Mesenchymal stem cell (in vitro differentiated cells and primary cell): ENCODE results near the gene NFIX.

Experiments used
- DNase-seq: peaks from one replicate; pipeline ENCODE4 v3.0.0-alpha.2; 2013
- H2AFZ ChIP-seq: one replicate; pipeline ENCODE4 v1.6.1; 2013; ENCODE audit warnings: low read depth, mild to moderate bottlenecking, control low read depth, inconsistent platforms, low read length, moderate library complexity
- H2AK5ac ChIP-seq: 2 replicates; pipeline ENCODE4 v1.6.1; 2013; ENCODE audit warnings: low read length, moderate library complexity, mild to moderate bottlenecking, inconsistent platforms; ENCODE audit not compliant: severe bottlenecking
- H2BK120ac ChIP-seq: one replicate; pipeline ENCODE4 v1.6.1; 2013; ENCODE audit warnings: low read depth, mild to moderate bottlenecking, inconsistent platforms, low read length, moderate library complexity
- H2BK12ac ChIP-seq, 2 experiments: one replicate each; pipeline ENCODE4 v1.6.1; 2013; ENCODE audit warnings: inconsistent platforms in 2 of 2, low read length in 2 of 2, mild to moderate bottlenecking in 2 of 2, moderate library complexity in 2 of 2, control low read depth in 1 of 2
- H2BK15ac ChIP-seq: one replicate; pipeline ENCODE4 v1.6.1; 2013; ENCODE audit warnings: mild to moderate bottlenecking, low read depth, inconsistent platforms; ENCODE audit not compliant: poor library complexity, severe bottlenecking
- H2BK5ac ChIP-seq: 2 replicates; pipeline ENCODE4 v1.6.1; 2013; ENCODE audit warnings: low read depth, mild to moderate bottlenecking, low read length, control low read depth, inconsistent platforms; ENCODE audit not compliant: poor library complexity, severe bottlenecking
- H3K14ac ChIP-seq, 2 experiments: one replicate each; pipeline ENCODE4 v1.6.1; 2013; ENCODE audit warnings: inconsistent platforms in 2 of 2, low read length in 2 of 2, control low read depth in 1 of 2, mild to moderate bottlenecking in 1 of 2, moderate library complexity in 1 of 2
- H3K18ac ChIP-seq, 2 experiments: one replicate each; pipeline ENCODE4 v1.6.1; 2013; ENCODE audit warnings: inconsistent platforms in 2 of 2, low read length in 2 of 2, control low read depth in 1 of 2, low read depth in 1 of 2, mild to moderate bottlenecking in 1 of 2
- H3K23ac ChIP-seq, 2 experiments: one replicate each; pipeline ENCODE4 v1.6.1; 2013; ENCODE audit warnings: inconsistent platforms in 2 of 2, low read length in 2 of 2, mild to moderate bottlenecking in 2 of 2, moderate library complexity in 2 of 2, control low read depth in 1 of 2
- H3K27ac ChIP-seq: 2 replicates; pipeline ENCODE4 v1.5.1; 2013; ENCODE audit warnings: mild to moderate bottlenecking, moderate library complexity, low read length, control low read depth, inconsistent platforms; ENCODE audit not compliant: poor library complexity, severe bottlenecking
- H3K27me3 ChIP-seq, 2 experiments: 2 replicates each; pipeline versions ENCODE4 v1.6.1 to v1.7.0; 2013; ENCODE audit warnings: low read length in 2 of 2, mild to moderate bottlenecking in 2 of 2, moderate library complexity in 2 of 2, control low read depth in 1 of 2, inconsistent platforms in 1 of 2; ENCODE audit not compliant: control insufficient read depth in 1 of 2, insufficient read depth in 1 of 2
- H3K36me3 ChIP-seq, 2 experiments: 2 replicates each; pipeline versions ENCODE4 v1.6.1 to v1.7.0; 2013; ENCODE audit warnings: low read length in 2 of 2, control low read depth in 1 of 2, inconsistent platforms in 1 of 2, low read depth in 1 of 2, mild to moderate bottlenecking in 1 of 2; ENCODE audit not compliant: insufficient read depth in 2 of 2, control insufficient read depth in 1 of 2
- H3K4ac ChIP-seq, 2 experiments: one replicate each; pipeline ENCODE4 v1.6.1; 2013; ENCODE audit warnings: inconsistent platforms in 2 of 2, low read length in 2 of 2, mild to moderate bottlenecking in 2 of 2, moderate library complexity in 2 of 2, control low read depth in 1 of 2, low read depth in 1 of 2
- H3K4me1 ChIP-seq: 2 replicates; pipeline ENCODE4 v1.6.1; 2013; ENCODE audit warnings: low read depth, low read length, control low read depth; ENCODE audit not compliant: control insufficient read depth, insufficient read depth
- H3K4me2 ChIP-seq: 2 replicates; pipeline ENCODE4 v1.6.1; 2013; ENCODE audit warnings: low read length, mild to moderate bottlenecking, inconsistent platforms; ENCODE audit not compliant: poor library complexity, severe bottlenecking
- H3K4me3 ChIP-seq, 2 experiments: 2 replicates each; pipeline versions ENCODE4 v1.5.1 to v1.7.0; 2013; ENCODE audit warnings: low read length in 2 of 2, mild to moderate bottlenecking in 2 of 2, control low read depth in 1 of 2, low read depth in 1 of 2; ENCODE audit not compliant: insufficient read depth in 1 of 2
- H3K79me1 ChIP-seq: replicated peaks from 2 replicates; pipeline ENCODE4 v1.6.1; 2013; ENCODE audit warnings: mild to moderate bottlenecking, control low read depth, low read length, inconsistent platforms; ENCODE audit not compliant: poor library complexity, severe bottlenecking
- H3K9ac ChIP-seq: 2 replicates; pipeline ENCODE4 v1.7.0; 2013; ENCODE audit warnings: mild to moderate bottlenecking, low read length, moderate library complexity
- H3K9me3 ChIP-seq: 2 replicates; pipeline ENCODE4 v1.7.0; 2013; ENCODE audit warnings: mild to moderate bottlenecking, low read length; ENCODE audit not compliant: control insufficient read depth
- H4K8ac ChIP-seq: one replicate; pipeline ENCODE4 v1.6.1; 2013; ENCODE audit warnings: inconsistent platforms, mild to moderate bottlenecking, low read length, moderate library complexity
- H4K91ac ChIP-seq: one replicate; pipeline ENCODE4 v1.6.1; 2013; ENCODE audit warnings: mild to moderate bottlenecking, low read length, inconsistent platforms
- WGBS: methylation state at CpG from one replicate; pipeline ENCODE4 v1.1.7; 2013; ENCODE audit warnings: mixed read lengths; 5-methylcytosine and 5-hydroxymethylcytosine counted together

Gene NFIX

DNA sequence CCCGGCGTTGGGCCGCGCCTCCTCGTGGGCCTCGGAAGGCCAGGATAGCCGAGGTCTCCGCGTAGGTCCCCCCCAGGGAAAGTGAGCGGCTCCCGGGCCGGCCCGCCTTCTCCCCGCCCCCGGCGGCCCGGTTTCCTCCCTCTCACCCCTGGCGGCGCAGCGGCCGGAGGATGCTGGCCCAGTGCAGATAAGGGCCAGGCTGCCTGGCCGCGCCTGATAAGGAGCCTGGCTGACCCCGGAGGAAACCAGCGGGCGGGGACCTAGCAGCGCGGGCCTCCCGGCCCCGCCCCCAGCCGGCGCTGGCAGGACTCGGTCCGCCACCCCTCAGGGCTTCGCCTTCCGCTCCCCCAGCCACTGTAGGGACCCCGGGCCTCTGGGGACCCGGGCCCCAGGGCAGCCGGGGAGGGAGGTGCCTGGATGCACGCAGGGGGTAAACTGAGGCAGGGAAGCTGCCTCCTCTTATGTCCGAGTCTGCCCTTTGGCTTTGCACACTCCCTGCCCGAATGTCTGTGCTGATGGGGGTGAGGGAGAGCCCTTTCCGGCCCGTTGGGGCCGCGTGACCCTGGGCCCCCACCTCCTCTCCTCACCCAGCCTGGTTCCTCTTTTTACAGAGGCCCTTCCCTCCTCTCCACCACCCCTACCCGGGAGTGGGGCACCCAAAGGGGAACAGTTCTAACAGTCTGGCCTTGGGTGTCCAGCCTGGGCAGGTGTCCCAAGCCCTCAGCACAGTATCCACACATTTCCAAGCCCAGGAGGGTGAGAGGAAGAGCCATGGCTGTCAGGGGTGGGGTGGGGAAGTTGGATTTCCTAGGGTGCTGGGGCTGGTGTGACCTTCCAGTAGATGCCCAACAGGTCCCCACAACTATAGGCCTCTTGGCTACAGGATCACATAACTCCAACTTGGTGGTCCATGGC lies 107.6 kb downstream of the NFIX start, which contains the start of gene LYL1:
Gene LYL1 (minus strand): TSS at position 193 of the 915 bp plus-strand sequence. CDS start 1,687 bp downstream, outside the sequence.
- peak within 1 kb of the TSS in 1 of 2 experiments; percentile 53 for H3K14ac ChIP-seq

DNA sequence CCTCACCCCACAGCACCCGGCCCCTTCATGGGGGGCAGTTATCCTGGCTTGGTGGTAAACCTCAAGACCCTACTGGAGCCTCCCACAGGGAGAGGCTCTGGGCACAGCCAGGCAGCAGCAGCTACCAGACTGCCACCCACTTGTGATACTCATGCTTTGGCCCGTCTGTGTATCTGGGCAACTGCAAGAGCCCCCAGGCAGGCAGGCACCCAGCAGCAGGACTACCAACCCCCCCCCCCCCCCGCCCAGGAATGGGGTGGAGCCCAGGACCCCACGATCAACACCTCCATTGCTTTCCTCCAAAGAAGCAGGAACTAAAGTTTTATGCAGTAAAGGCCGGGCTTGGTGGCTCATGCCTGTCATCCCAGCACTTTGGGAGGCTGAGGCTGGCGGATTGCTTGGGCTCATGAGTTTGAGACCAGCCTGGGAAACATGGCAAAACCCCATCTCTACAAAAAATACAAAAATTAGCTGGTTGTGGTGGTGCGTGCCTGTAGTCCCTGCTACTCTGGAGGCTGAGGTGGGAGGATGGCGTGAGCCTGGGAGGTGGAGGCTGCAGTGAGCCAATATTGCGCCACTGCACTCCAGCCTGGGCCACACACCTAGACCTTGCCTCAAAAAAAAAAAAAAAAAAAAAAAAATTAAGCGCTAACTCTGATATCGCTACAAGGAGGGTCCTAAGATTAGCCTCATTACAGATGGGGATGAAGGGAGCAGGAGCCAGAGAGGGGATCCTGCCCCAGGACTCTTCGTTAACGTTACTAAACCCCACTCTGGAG lies 108.5 kb downstream of the NFIX start:
- Histone ChIP-seq H3K4me1 (peaks cover 18% of the 10 kb centered on the region), H3K14ac (no peak overlapping the region), H2BK15ac (no peak overlapping the region), H2BK12ac (peak overlapping the region in 1 of 2 experiments; percentile 54), H3K4me3 (no peak overlapping the region), H3K4me2 (no peak overlapping the region), H3K36me3 (peaks cover 11 to 35% of the 10 kb centered on the region in 2 experiments), H3K18ac (no peak overlapping the region), H3K27me3 (peaks cover 0 to 11% of the 10 kb centered on the region in 2 experiments), H3K23ac (no peak overlapping the region), H3K9ac (peak overlapping the region; percentile 70), H3K27ac (no peak overlapping the region), H3K4ac (no peak overlapping the region), H2BK120ac (no peak overlapping the region), H2AK5ac (no peak overlapping the region), H4K8ac (peak overlapping the region; percentile 55), H2AFZ (no peak overlapping the region), H3K9me3 (no peaks in the 10 kb centered on the region), H3K79me1 (peaks cover 4% of the 10 kb centered on the region), H2BK5ac (no peak overlapping the region), H4K91ac (no peak overlapping the region)
- 95% methylated on average over 8 of the region's 13 CpGs for WGBS
- no peak for DNase-seq

More for the DNA sequence above, 107.6 kb downstream of the NFIX start, which contains the start of gene LYL1:
- Histone ChIP-seq H3K27me3 (peaks cover 0 to 20% of the 10 kb centered on the region in 2 experiments), H3K9me3 (no peaks in the 10 kb centered on the region), H3K27ac (no peak within 1 kb of the TSS), H2BK15ac (peak within 1 kb of the TSS; percentile 26), H2AFZ (peak within 1 kb of the TSS; percentile 79), H3K4me3 (peak within 1 kb of the TSS; percentile 49 to 57), H3K9ac (peak within 1 kb of the TSS; percentile 70), H2BK5ac (no peak within 1 kb of the TSS), H3K4ac (peak within 1 kb of the TSS in 1 of 2 experiments; percentile 68), H2BK120ac (peak within 1 kb of the TSS; percentile 21), H2BK12ac (peak within 1 kb of the TSS in 1 of 2 experiments; percentile 54), H2AK5ac (peak within 1 kb of the TSS; percentile 44), H3K4me1 (peaks cover 21% of the 10 kb centered on the region), H4K8ac (peak within 1 kb of the TSS; percentile 78), H3K18ac (peak within 1 kb of the TSS; percentile 81 to 95), H3K4me2 (peak within 1 kb of the TSS; percentile 90), H3K36me3 (peaks cover 7 to 35% of the 10 kb centered on the region in 2 experiments), H3K23ac (peak within 1 kb of the TSS in 1 of 2 experiments; percentile 34), H3K79me1 (peaks cover 4% of the 10 kb centered on the region), H4K91ac (peak within 1 kb of the TSS; percentile 20)
- WGBS: 6% methylated on average over 44 of the region's 47 CpGs
- no peak for DNase-seq

DNA sequence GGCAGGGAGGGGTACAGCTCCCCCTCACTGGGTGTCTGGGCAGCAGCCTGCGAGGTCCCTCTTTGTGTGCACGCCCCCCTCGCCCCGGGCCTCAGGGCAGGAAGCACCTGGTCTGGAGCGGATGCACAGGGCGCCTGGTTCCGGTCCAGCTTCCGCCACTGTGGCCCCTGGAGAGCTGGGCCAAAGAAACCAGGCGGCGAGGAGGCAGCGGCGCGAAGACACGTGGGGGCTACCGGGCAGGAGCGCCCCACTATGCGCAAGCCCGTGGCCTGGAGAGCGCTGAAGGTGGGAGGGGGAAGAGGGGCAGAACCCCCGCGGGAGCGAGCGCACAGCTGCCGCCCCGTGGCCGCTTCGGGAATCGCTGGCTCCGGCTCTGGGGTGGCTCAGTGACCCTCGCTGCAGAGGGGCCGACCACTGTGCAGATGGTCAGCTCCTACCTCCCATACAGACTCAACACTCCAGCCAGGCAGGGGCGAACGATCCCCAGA lies 109.1 kb downstream of the NFIX start:
- no peak overlapping the region for H3K4me2 ChIP-seq
- H2BK12ac ChIP-seq: no peak overlapping the region
- DNase-seq: no peak
- H3K36me3 ChIP-seq: peaks cover 17 to 40% of the 10 kb centered on the region in 2 experiments
- peaks cover 0 to 6% of the 10 kb centered on the region in 2 experiments for H3K27me3 ChIP-seq
- H2BK120ac ChIP-seq: no peak overlapping the region
- H3K4me1 ChIP-seq: peaks cover 14% of the 10 kb centered on the region
- H3K4me3 ChIP-seq: no peak overlapping the region
- peak overlapping the region; percentile 11 for H4K91ac ChIP-seq
- peaks cover 5% of the 10 kb centered on the region for H3K79me1 ChIP-seq
- H3K23ac ChIP-seq: no peak overlapping the region
- no peak overlapping the region for H3K14ac ChIP-seq
- no peak overlapping the region for H3K27ac ChIP-seq
- H2AFZ ChIP-seq: no peak overlapping the region
- no peak overlapping the region for H2BK15ac ChIP-seq
- no peak overlapping the region for H3K9ac ChIP-seq
- WGBS: 52% methylated on average over 20 of the region's 33 CpGs
- no peak overlapping the region for H3K4ac ChIP-seq
- H4K8ac ChIP-seq: no peak overlapping the region
- no peak overlapping the region for H2BK5ac ChIP-seq
- no peaks in the 10 kb centered on the region for H3K9me3 ChIP-seq
- no peak overlapping the region for H3K18ac ChIP-seq
- no peak overlapping the region for H2AK5ac ChIP-seq
